Dendritic cell treated with granulocyte-macrophage colony-stimulating factor and Interleukin-4, amounts not matched to agents 40 ng/mL and 50 ng/mL, for 4 days (primary cell): ENCODE measurements around the gene ULK3.
A peak's percentile ranks its signal among the peaks of the same experiment; 100 is the strongest.

Experiments
- H3K27ac Mint-ChIP-seq: one replicate; pipeline ENCODE4 v1.8.0; 2022; ENCODE audit warnings: mild to moderate bottlenecking, mixed read lengths
- H3K27me3 Mint-ChIP-seq: one replicate; pipeline ENCODE4 v1.8.0; 2022; ENCODE audit warnings: mild to moderate bottlenecking, mixed read lengths
- H3K36me3 Mint-ChIP-seq: one replicate; pipeline ENCODE4 v1.8.0; 2022; ENCODE audit warnings: low read depth, mixed read lengths
- H3K4me1 Mint-ChIP-seq: one replicate; pipeline ENCODE4 v1.8.0; 2022; ENCODE audit warnings: low read depth, mixed read lengths
- H3K4me3 Mint-ChIP-seq: one replicate; pipeline ENCODE4 v1.8.0; 2022; ENCODE audit warnings: mild to moderate bottlenecking, moderate library complexity, mixed read lengths
- H3K9me3 Mint-ChIP-seq: one replicate; pipeline ENCODE4 v1.8.0; 2022; ENCODE audit warnings: mixed read lengths
- intact Hi-C: fragments of 100-400 bp; cut with micrococcal nuclease; formaldehyde crosslinking; loops from one replicate; pipeline ENCODE4 v1.15.0; 2022

Gene ULK3

GRCh38 chr15:74816624-74817369 lies 26.2 kb downstream of the ULK3 start:
- intact Hi-C loops = no loop called here
- H3K9me3 Mint-ChIP-seq = no peaks in the 10 kb centered on the region
- H3K36me3 Mint-ChIP-seq = no peaks in the 10 kb centered on the region
- H3K4me1 Mint-ChIP-seq = peaks cover 30% of the 10 kb centered on the region
- H3K4me3 Mint-ChIP-seq = no peak overlapping the region
- H3K27me3 Mint-ChIP-seq = peaks cover 15% of the 10 kb centered on the region
- no peak overlapping the region for H3K27ac Mint-ChIP-seq

GRCh38 chr15:74815961-74816360 lies 27.0 kb downstream of the ULK3 start:
- Mint-ChIP-seq H3K4me3 (no peak overlapping the region), H3K27me3 (peaks cover 15% of the 10 kb centered on the region), H3K27ac (no peak overlapping the region), H3K9me3 (no peaks in the 10 kb centered on the region), H3K4me1 (peaks cover 26% of the 10 kb centered on the region), H3K36me3 (no peaks in the 10 kb centered on the region)
- intact Hi-C loops = no loop called here

GRCh38 chr15:74815121-74815934 lies 27.6 kb downstream of the ULK3 start:
- Mint-ChIP-seq H3K9me3 (no peaks in the 10 kb centered on the region), H3K4me3 (no peak overlapping the region), H3K36me3 (no peaks in the 10 kb centered on the region), H3K27me3 (peaks cover 15% of the 10 kb centered on the region), H3K27ac (no peak overlapping the region), H3K4me1 (peaks cover 25% of the 10 kb centered on the region)
- intact Hi-C loops = no loop called here

GRCh38 chr15:74812533-74812932 lies 30.4 kb downstream of the ULK3 start, which contains the start of gene LMAN1L:
Gene LMAN1L, plus strand, starts transcription at chr15:74812835. Its CDS starts 20 bp downstream, at chr15:74812855.
- Mint-ChIP-seq H3K27me3 (peaks cover 18% of the 10 kb centered on the region), H3K4me3 (no peak within 1 kb of the TSS), H3K27ac (no peak within 1 kb of the TSS), H3K9me3 (no peaks in the 10 kb centered on the region), H3K4me1 (peaks cover 11% of the 10 kb centered on the region), H3K36me3 (no peaks in the 10 kb centered on the region)
- intact Hi-C loops = no loop called here

- peaks cover 5% of the 10 kb centered on the region for H3K4me1 Mint-ChIP-seq
- H3K27ac Mint-ChIP-seq = no peak overlapping the region
- H3K36me3 Mint-ChIP-seq = peaks cover 2% of the 10 kb centered on the region
- intact Hi-C loops = no loop called here
- H3K4me3 Mint-ChIP-seq = no peak overlapping the region
- no peaks in the 10 kb centered on the region for H3K9me3 Mint-ChIP-seq
- peaks cover 12% of the 10 kb centered on the region for H3K27me3 Mint-ChIP-seq
These were observed 33.0 kb downstream of the ULK3 start for GRCh38 chr15:74809956-74810355.

- H3K27me3 Mint-ChIP-seq = peaks cover 12% of the 10 kb centered on the region
- peaks cover 6% of the 10 kb centered on the region for H3K4me1 Mint-ChIP-seq
- H3K27ac Mint-ChIP-seq = no peak overlapping the region
- intact Hi-C loops = no loop called here
- H3K4me3 Mint-ChIP-seq = no peak overlapping the region
- no peaks in the 10 kb centered on the region for H3K9me3 Mint-ChIP-seq
- peaks cover 9% of the 10 kb centered on the region for H3K36me3 Mint-ChIP-seq
These were observed 33.7 kb downstream of the ULK3 start for GRCh38 chr15:74809242-74809641.

GRCh38 chr15:74808840-74809229 lies 34.1 kb downstream of the ULK3 start:
- Mint-ChIP-seq H3K4me3 (no peak overlapping the region), H3K4me1 (peaks cover 10% of the 10 kb centered on the region), H3K27ac (no peak overlapping the region)

GRCh38 chr15:74808078-74808839 lies 34.7 kb downstream of the ULK3 start:
- H3K4me3 Mint-ChIP-seq = no peak overlapping the region

More at GRCh38 chr15:74808840-74809229, 34.1 kb downstream of the ULK3 start:
- peaks cover 12% of the 10 kb centered on the region for H3K27me3 Mint-ChIP-seq
- H3K9me3 Mint-ChIP-seq = no peaks in the 10 kb centered on the region
- H3K36me3 Mint-ChIP-seq = peaks cover 13% of the 10 kb centered on the region
- intact Hi-C loops = no loop called here

GRCh38 chr15:74807282-74807681 lies 35.7 kb downstream of the ULK3 start:
- no peak overlapping the region for H3K4me3 Mint-ChIP-seq
- H3K9me3 Mint-ChIP-seq = no peaks in the 10 kb centered on the region
- H3K27ac Mint-ChIP-seq = no peak overlapping the region
- peaks cover 8% of the 10 kb centered on the region for H3K27me3 Mint-ChIP-seq
- intact Hi-C loops = no loop called here
- peaks cover 10% of the 10 kb centered on the region for H3K4me1 Mint-ChIP-seq
- peaks cover 29% of the 10 kb centered on the region for H3K36me3 Mint-ChIP-seq

More at GRCh38 chr15:74808078-74808839, 34.7 kb downstream of the ULK3 start:
- intact Hi-C loops = no loop called here
- Mint-ChIP-seq H3K4me1 (peaks cover 10% of the 10 kb centered on the region), H3K9me3 (no peaks in the 10 kb centered on the region), H3K27me3 (peaks cover 11% of the 10 kb centered on the region), H3K27ac (no peak overlapping the region), H3K36me3 (peaks cover 19% of the 10 kb centered on the region)

- Mint-ChIP-seq H3K36me3 (peaks cover 52% of the 10 kb centered on the region), H3K4me1 (peaks cover 17% of the 10 kb centered on the region), H3K27ac (no peak overlapping the region)
These were observed 38.0 kb downstream of the ULK3 start for GRCh38 chr15:74804935-74805334.

GRCh38 chr15:74802862-74803447 lies 40.0 kb downstream of the ULK3 start:
- intact Hi-C loops = no loop called here
- peaks cover 72% of the 10 kb centered on the region for H3K36me3 Mint-ChIP-seq
- peaks cover 2% of the 10 kb centered on the region for H3K27me3 Mint-ChIP-seq
- H3K4me3 Mint-ChIP-seq = no peak overlapping the region
- no peaks in the 10 kb centered on the region for H3K9me3 Mint-ChIP-seq
- H3K4me1 Mint-ChIP-seq = peaks cover 37% of the 10 kb centered on the region
- no peak overlapping the region for H3K27ac Mint-ChIP-seq

More at GRCh38 chr15:74804935-74805334, 38.0 kb downstream of the ULK3 start:
- intact Hi-C loops = no loop called here
- Mint-ChIP-seq H3K4me3 (no peak overlapping the region), H3K27me3 (peaks cover 8% of the 10 kb centered on the region), H3K9me3 (no peaks in the 10 kb centered on the region)

- no peak overlapping the region for H3K4me3 Mint-ChIP-seq
- H3K36me3 Mint-ChIP-seq = peaks cover 79% of the 10 kb centered on the region
- intact Hi-C loops = no loop called here
- no peaks in the 10 kb centered on the region for H3K9me3 Mint-ChIP-seq
- no peak overlapping the region for H3K27ac Mint-ChIP-seq
- peaks cover 43% of the 10 kb centered on the region for H3K4me1 Mint-ChIP-seq
- peaks cover 2% of the 10 kb centered on the region for H3K27me3 Mint-ChIP-seq
These were observed 40.7 kb downstream of the ULK3 start for GRCh38 chr15:74802290-74802689.

- Mint-ChIP-seq H3K9me3 (no peaks in the 10 kb centered on the region), H3K27ac (peak overlapping the region; percentile 77), H3K36me3 (peaks cover 84% of the 10 kb centered on the region), H3K27me3 (peaks cover 2% of the 10 kb centered on the region), H3K4me3 (no peak overlapping the region), H3K4me1 (peaks cover 44% of the 10 kb centered on the region)
- intact Hi-C loops = loop anchor here (2.0 kb wide), 1 partner anchor 15 kb away; no protein-coding TSS in a partner anchor
These were observed 41.5 kb downstream of the ULK3 start for GRCh38 chr15:74801311-74801997.
